HG03064 (cell line): ENCODE measurements around the gene MRGPRD.

Experiments used
- ATAC-seq: cut with Tn5 transposase; IDR thresholded peaks from one replicate; pipeline ENCODE4 v1.9.1; 2021; ENCODE audit warnings: low read depth; ENCODE audit not compliant: unreplicated experiment

The MRGPRD gene, protein sequence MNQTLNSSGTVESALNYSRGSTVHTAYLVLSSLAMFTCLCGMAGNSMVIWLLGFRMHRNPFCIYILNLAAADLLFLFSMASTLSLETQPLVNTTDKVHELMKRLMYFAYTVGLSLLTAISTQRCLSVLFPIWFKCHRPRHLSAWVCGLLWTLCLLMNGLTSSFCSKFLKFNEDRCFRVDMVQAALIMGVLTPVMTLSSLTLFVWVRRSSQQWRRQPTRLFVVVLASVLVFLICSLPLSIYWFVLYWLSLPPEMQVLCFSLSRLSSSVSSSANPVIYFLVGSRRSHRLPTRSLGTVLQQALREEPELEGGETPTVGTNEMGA

GRCh38 chr11:68980776-68981065, at the start of gene MRGPRD:
Gene MRGPRD (minus strand): TSS chr11:68980986. CDS start chr11:68980986, 0 bp downstream.
- ATAC-seq: no peak

GRCh38 chr11:69030301-69030700, 49.5 kb upstream of the MRGPRD start:
- no peak for ATAC-seq

- no peak for ATAC-seq
Measured at GRCh38 chr11:69027704-69028372, 47.1 kb upstream of the MRGPRD start.

GRCh38 chr11:69024509-69024908, 43.7 kb upstream of the MRGPRD start:
- ATAC-seq: no peak

GRCh38 chr11:69022260-69022659, 41.5 kb upstream of the MRGPRD start:
- ATAC-seq: no peak

DNA sequence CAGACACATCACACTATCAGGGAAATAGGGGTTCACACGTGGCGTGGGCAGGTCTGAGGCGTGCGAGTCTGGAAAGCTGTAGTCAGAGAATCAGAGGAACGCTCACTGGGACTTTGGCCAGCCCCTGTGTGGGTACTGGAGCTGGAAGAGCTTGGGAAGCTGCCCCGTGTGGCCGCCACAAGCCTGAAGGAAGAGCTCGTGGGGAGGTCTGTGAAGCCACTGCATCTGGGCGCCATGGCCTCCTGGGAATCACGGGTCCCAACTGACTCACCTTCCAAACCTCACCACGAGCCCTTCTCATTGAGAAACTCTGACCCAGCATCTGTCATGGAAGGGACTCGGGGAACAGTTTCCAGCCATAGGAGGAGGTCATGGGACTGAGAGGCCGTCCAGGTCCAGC, 38.1 kb upstream of the MRGPRD start:
- ATAC-seq: no peak

- no peak for ATAC-seq
Measured at GRCh38 chr11:69017951-69018350, 37.2 kb upstream of the MRGPRD start.

DNA sequence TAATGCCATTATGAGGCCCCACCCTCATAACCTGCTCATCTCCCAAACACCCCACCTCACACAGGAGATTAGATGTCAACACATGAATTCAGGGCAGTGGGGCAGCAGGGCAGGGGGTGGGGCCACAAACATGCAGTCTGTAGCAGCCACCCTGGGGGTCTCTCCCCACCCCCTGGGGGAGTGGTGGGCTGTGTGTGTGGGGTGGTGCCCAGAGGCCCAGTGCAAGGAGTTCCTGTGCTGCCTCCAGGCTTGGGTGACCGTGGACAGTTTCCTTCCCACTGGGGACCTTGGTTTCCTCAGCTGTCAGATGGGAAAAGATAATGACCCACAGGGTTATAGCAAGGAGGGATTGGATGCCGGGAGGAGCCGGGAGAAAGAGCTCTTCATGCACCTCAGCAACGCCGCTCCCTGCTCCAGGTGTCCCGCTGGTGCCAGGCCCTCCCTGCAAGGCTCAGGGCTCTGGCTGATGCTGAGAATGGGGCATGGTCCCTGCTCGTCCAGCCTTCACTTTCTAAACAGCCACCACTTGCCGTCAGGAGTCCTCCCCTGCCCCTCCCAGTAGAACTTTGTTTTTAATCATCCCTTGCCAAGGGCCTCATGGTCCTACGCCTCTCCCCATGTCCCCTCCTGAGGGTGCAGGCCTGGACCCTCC, 34.2 kb upstream of the MRGPRD start:
- ATAC-seq: no peak

DNA sequence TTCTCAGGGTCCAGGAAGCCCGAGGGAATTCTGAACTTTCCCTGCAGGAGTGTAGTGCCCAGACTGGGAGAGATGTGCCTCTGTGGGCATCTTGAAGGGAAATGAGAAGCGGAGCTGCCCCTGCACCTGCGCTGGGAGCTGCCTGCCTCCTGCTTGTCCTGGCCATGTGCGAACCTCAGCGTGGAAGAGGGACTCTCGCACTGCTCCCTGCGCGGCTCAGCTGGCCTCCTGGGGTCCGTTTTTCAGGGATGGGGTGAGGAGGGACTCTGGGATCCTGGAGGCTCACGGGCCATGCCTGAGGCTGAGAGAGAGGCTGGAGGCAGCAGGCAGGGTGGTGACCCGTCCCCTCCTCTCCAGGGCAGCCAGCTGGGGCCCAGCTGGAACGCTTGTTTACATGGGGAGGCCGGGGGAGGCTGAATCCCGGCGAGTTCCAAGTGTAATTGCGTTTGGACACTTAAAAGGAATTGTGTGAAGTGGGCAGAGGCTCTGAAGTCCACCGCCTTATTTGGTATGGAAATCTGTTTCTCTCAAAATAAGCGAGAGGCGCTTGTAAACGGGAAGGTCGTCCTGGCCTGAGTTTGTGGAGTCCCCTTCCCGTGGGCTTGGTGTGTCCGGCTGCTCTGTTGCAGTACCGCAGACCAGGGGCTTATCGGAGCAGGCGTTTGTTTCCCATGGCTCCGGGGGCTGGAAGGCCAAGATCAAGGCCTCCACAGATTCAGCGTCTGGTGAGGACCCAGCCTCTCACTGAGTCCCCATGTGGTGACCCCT, 33.5 kb upstream of the MRGPRD start:
- ATAC-seq: no peak

DNA sequence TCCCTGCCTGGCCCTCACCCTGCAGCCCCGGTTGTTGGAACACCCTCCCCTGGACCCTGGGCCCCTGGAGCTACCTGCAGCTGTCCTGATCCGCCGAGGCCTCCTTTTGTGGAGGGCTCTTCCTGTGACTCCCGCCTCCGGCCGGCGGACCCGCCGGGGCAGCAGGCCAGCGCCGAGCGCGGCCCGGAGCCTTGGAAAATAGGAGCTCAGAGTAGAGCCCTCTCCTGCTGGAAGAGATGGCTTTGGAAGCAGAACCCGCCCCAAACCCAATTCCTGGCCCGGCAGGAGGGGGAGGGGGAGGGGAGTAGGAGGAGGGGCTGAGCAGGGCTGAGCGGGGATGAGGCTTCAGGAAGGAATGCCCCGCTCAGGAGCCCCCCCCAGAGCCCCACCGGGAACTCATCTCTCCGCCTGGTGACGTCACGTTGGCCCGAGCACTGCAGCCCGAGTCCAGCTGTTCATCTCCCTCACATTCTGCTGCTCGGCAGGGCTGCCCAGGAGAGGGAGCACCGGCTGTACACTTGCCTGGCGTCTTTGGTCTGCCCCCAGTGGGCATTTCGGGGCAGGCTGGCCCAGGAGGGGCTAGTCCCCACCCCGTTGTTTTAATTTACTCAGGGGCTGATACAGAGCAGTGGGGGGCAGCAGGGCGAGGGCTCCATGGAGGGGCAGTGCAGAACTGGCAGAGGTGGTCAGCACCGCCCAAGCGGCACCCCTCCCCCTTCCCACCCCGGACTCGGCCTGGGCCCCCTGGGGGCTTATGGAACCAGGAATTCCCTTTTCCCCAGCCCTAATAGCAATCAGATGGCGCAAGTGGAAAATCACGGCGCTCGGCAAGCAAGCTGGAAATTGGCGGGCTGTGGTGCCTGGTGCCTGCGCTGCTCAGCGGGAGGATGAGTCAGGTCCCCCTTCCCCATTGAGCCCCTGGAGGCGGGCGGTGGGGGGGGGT, 32.5 kb upstream of the MRGPRD start, which contains the start of gene MRGPRF:
TSS of gene MRGPRF (minus strand) at position 238 of the 943 bp plus-strand sequence. CDS start 3,345 bp downstream, outside the sequence.
- ATAC-seq: no peak

DNA sequence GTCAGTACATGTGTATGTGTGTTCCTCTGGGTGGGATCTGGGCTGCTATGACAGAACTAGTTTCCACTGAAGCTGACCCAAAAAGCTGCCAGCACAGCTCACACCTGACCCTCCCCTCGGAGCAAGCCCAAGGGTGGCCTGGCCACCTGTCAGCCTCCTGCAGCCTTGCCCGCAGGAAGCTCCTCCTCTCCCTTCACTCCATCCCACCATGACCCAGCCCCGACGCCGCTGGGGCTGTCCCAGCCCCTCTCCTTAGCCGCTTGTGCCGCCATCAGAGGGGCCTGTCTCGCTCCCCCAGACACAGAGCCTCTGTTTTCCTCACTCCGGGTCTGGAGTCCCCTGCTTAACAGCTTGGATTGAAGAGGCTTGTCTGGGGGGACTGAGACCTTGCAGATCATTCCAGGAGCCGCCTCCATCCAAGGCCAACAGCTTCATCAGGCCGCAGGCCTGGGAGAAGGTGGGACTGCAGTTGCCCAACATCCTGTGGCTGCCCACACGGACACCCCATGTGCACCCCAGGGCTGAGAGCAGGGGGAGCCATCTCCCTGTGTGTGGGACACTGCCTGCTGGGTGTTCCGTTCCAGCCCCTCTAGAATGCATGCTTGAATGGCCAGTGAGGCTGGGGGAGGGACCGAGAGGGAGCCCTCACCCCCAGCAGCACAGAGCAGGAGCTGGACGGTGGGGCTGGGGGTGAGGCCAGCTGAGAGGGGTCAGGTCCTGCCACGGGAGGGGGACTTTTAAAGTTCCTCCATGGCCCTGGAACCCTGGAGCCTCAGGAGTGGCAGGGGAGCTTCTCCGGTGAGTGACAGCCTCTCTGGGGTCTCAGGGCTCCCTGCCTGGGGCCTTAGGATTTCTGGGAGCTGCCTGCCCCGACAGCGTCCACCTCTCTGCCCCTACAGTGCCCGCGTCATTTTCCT, 31.6 kb upstream of the MRGPRD start:
- no peak for ATAC-seq

GRCh38 chr11:69011624-69012091, 30.9 kb upstream of the MRGPRD start:
- no peak for ATAC-seq

GRCh38 chr11:69010964-69011623, 30.3 kb upstream of the MRGPRD start:
- no peak for ATAC-seq

DNA sequence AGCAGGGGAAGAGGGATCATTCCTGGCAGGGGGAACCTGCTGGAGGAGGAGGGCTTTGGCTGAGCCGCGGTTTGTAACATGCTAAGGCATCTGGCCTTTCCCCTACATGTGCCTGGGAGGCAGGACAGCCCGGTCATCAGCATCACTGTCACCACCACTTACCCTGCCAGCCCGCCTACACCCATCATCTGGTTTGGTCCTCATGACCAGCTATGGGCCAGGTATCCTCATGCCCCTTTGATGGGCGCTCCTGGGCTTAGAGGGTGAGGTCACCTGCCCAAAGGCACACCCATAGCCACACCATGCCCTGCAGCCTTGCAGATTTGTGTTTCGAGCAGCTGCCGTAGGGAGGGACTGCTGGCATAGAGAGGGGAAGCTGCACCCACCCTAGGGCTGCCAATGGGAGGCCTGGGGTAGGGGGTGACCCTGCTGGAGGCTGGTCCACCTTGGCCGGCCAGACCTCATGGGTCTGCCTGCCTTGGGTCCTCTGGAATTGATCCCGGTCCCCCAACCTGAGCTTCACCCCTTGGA, 29.6 kb upstream of the MRGPRD start:
- ATAC-seq: no peak

DNA sequence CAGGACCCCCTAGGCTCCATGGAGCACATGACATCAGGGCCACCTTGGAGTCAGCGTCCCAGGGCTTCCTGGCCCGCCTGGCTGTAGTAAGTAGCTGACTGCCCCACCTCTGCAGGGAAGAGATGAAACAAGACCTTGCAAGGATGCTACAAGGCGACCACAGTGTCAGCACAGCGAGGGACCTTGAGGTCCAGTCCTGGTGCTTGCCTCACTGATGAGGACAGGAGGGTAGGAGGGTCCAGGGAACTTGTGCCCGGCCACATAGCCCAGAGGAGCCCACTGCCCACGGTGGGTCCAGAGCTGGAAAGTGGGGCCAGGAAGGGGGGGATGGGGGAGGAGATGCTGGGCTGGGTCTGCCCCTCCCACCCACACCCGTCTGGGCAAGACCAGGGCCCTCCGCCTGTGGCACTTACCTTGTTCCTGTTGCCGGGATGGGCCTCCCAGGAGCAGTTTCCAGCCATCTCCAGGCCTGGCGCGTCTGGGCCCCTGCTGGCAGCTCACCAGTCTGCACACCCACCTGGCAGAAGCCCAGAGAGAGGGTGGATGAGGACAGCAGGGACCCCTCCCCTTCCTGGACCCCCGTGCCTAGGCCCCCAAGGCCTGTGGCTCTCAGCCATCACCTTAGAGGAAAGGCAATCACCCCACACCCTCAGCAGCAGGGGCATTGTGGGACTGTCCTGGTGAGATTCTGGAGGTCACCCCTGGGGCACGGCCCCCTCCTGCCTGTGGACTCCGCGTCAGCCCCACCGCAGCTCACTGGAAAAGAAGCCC, 28.8 kb upstream of the MRGPRD start:
- no peak for ATAC-seq

DNA sequence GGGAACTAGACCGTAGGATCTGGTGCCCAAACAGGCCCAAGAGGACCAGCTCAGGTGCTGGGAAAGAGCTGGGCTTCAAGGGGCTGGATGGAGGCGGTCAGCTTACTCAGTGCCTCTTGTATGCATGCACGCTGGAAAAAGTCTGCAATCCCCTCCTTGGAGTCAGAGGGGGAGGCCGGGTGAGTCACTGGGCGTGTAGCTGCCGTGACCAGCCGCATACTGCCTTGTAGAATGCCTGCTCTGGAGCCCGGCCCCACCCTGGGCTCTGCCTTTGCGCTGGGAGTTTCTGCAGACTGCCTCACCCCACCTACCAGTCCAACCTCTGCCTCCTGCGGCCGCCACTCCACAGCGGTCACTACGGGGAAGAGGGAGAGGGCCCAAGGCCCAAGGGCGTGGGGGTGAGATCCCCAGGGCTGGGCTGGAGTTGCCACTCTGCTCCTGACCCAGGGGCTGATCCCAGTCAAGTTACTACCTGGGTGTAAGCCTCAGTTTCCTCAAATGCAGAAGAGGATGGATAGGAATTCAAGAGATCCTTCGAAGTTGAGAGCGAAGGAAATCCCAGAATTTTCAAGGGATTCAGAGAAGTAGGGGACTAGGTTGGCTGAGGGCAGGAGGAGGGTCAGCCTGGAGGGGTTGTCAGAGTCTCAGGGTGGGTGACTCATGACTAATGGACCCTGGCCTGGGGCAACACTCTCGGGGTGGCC, 28.1 kb upstream of the MRGPRD start:
- ATAC-seq: no peak

- no peak for ATAC-seq
Measured at GRCh38 chr11:69007975-69008381, 27.2 kb upstream of the MRGPRD start.
